Retina (tissue), 1 donor: ENCODE data around the gene TENM4.

Source experiments
- DNase-seq: peaks from one replicate; pipeline ENCODE4 v3.0.0-alpha.2; 2016

TENM4 gene

GRCh38 chr11:78869293-78869692 lies 571.5 kb downstream of the TENM4 start:
- no peak for DNase-seq

- no peak for DNase-seq
Measured at GRCh38 chr11:78868563-78868962, 572.3 kb downstream of the TENM4 start.

GRCh38 chr11:78860720-78861422 lies 580.0 kb downstream of the TENM4 start:
- no peak for DNase-seq

GRCh38 chr11:78857688-78858087 lies 583.1 kb downstream of the TENM4 start:
- DNase-seq = no peak

GRCh38 chr11:78856211-78856610 lies 584.6 kb downstream of the TENM4 start:
- no peak for DNase-seq

- DNase-seq = no peak
Measured at GRCh38 chr11:78855116-78855515, 585.7 kb downstream of the TENM4 start.

GRCh38 chr11:78853521-78853920 lies 587.3 kb downstream of the TENM4 start:
- DNase-seq = no peak

- DNase-seq = no peak
Measured at GRCh38 chr11:78851878-78852586, 588.8 kb downstream of the TENM4 start.

GRCh38 chr11:78850078-78850477 lies 590.8 kb downstream of the TENM4 start:
- no peak for DNase-seq

GRCh38 chr11:78846269-78846668 lies 594.6 kb downstream of the TENM4 start:
- DNase-seq = no peak

GRCh38 chr11:78845496-78845895 lies 595.3 kb downstream of the TENM4 start:
- no peak for DNase-seq

GRCh38 chr11:78841456-78842060 lies 599.3 kb downstream of the TENM4 start:
- no peak for DNase-seq

GRCh38 chr11:78840623-78841022 lies 600.2 kb downstream of the TENM4 start:
- DNase-seq = no peak

GRCh38 chr11:78840200-78840599 lies 600.6 kb downstream of the TENM4 start:
- no peak for DNase-seq

GRCh38 chr11:78838417-78838816 lies 602.4 kb downstream of the TENM4 start:
- no peak for DNase-seq

- DNase-seq = no peak
Measured at GRCh38 chr11:78835646-78836045, 605.2 kb downstream of the TENM4 start.

GRCh38 chr11:78834886-78835285 lies 605.9 kb downstream of the TENM4 start:
- DNase-seq = no peak

- DNase-seq = no peak
Measured at GRCh38 chr11:78833237-78833636, 607.6 kb downstream of the TENM4 start.

GRCh38 chr11:78832226-78832947 lies 608.4 kb downstream of the TENM4 start:
- no peak for DNase-seq

- no peak for DNase-seq
Measured at GRCh38 chr11:78831571-78831970, 609.3 kb downstream of the TENM4 start.

- peak; percentile 40 for DNase-seq
Measured at GRCh38 chr11:78830277-78830819, 610.5 kb downstream of the TENM4 start.

GRCh38 chr11:78829146-78829545 lies 611.7 kb downstream of the TENM4 start:
- DNase-seq = no peak

GRCh38 chr11:78828676-78829075 lies 612.2 kb downstream of the TENM4 start:
- no peak for DNase-seq
